GM12878 (cell line): ENCODE data around the gene GYPC. TPM values are rescaled to one million over a fixed set of nuclear protein-coding genes. Genes with fewer than 3 reads are reported as not detected.

Experiments used
- ATAC-seq: fragments of 200-7000 bp; cut with Tn5 transposase; 3 replicates; pipeline ENCODE4 v1.9.1; 2020; ENCODE audit warnings: mild to moderate bottlenecking, moderate library complexity
- BruUV-seq: library from RNA; stranded (reverse); fragments of 400-500 nt; replicated peaks from 2 replicates; lab custom pipeline; 2021; lab: Mats Ljungman, UMichigan
- CTCF ChIA-PET: fragments of 300-600 bp; sonication (Branson Sonifier 250); formaldehyde crosslinking; extraction: SDS; loops from one replicate; lab custom pipeline; 2021; ENCODE audit warnings: inconsistent platforms; lab: Yijun Ruan, JAX
- POLR2A ChIA-PET: fragments of 350-600 bp; formaldehyde crosslinking; extraction: SDS; loops from one replicate; lab custom pipeline; 2021; ENCODE audit warnings: inconsistent platforms; lab: Charles Lee
- RAD21 ChIA-PET: fragments of 300-600 bp; sonication (Branson Sonifier 250); formaldehyde crosslinking; loops from one replicate; lab custom pipeline; 2023; ENCODE audit warnings: antibody characterized with exemption; ENCODE audit not compliant: unreplicated experiment; lab: Charles Lee
- SMC1A ChIA-PET: fragments of 300-600 bp; sonication (Branson Sonifier 250); formaldehyde crosslinking; loops from one replicate; lab custom pipeline; 2023; ENCODE audit not compliant: unreplicated experiment, uncharacterized antibody; lab: Charles Lee
- DNase-seq: peaks from one replicate; pipeline ENCODE4 v3.0.0-alpha.2; 2011; ENCODE audit warnings: low read depth, low spot score
- FAIRE-seq: peaks from 3 replicates; lab custom pipeline; 2011; peaks lifted over from hg19 to GRCh38; lab: Jason Lieb, UNC
- H2AFZ ChIP-seq: 2 replicates; pipeline ENCODE4 v1.6.0; 2011; ENCODE audit warnings: low read depth, low read length, control low read depth; ENCODE audit not compliant: control insufficient read depth
- H3K27ac ChIP-seq: 2 replicates; pipeline ENCODE4 v1.5.1; 2011; ENCODE audit warnings: control low read depth; ENCODE audit not compliant: control insufficient read depth, insufficient read depth
- H3K27me3 ChIP-seq, 2 experiments: replicated peaks in 1 of 2; 2 replicates each; pipeline versions ENCODE4 v1.6.0 to v1.6.1; 2011; ENCODE audit warnings: low read length in 1 of 2; ENCODE audit not compliant: control insufficient read depth in 2 of 2, insufficient read depth in 2 of 2
- H3K36me3 ChIP-seq, 2 experiments: 2 replicates each; pipeline ENCODE4 v1.5.1; 2011; ENCODE audit warnings: low read length in 1 of 2; ENCODE audit not compliant: control insufficient read depth in 2 of 2, insufficient read depth in 2 of 2
- H3K4me1 ChIP-seq: 2 replicates; pipeline ENCODE4 v1.6.1; 2011; ENCODE audit warnings: mild to moderate bottlenecking, low read length, moderate library complexity, mixed read lengths; ENCODE audit not compliant: control insufficient read depth, insufficient read depth
- H3K4me2 ChIP-seq: 2 replicates; pipeline ENCODE4 v1.6.0; 2011; ENCODE audit warnings: control low read depth; ENCODE audit not compliant: control insufficient read depth, insufficient read depth
- H3K4me3 ChIP-seq: fragments of 200-600 bp; sonication (generic); 2 replicates; pipeline ENCODE4 v1.5.1; 2016
- H3K79me2 ChIP-seq: 2 replicates; pipeline ENCODE4 v1.6.0; 2011; ENCODE audit warnings: low read length; ENCODE audit not compliant: control insufficient read depth, insufficient read depth
- H3K9ac ChIP-seq: 2 replicates; pipeline ENCODE4 v1.8.0; 2011; ENCODE audit warnings: low read length, control low read depth, mixed read lengths; ENCODE audit not compliant: control insufficient read depth, insufficient read depth
- H3K9me3 ChIP-seq: replicated peaks from 3 replicates; pipeline ENCODE4 v1.5.1; 2011; ENCODE audit warnings: mild to moderate bottlenecking, low read length; ENCODE audit not compliant: control insufficient read depth, insufficient read depth
- H4K20me1 ChIP-seq: 2 replicates; pipeline ENCODE4 v1.6.0; 2011; ENCODE audit not compliant: control insufficient read depth, insufficient read depth
- BCL3 ChIP-seq: IDR thresholded peaks from 2 replicates; pipeline ENCODE4 v1.6.1; 2011; ENCODE audit warnings: borderline replicate concordance, low read depth, mild to moderate bottlenecking, moderate library complexity, low read length; ENCODE audit not compliant: insufficient read depth, poor library complexity, severe bottlenecking
- DPF2 ChIP-seq: fragments of 450-650 bp; IDR thresholded peaks from 2 replicates; pipeline ENCODE4 v1.6.1; 2017; ENCODE audit warnings: mild to moderate bottlenecking
- E4F1 ChIP-seq: fragments of 450-650 bp; IDR thresholded peaks from 2 replicates; pipeline ENCODE4 v1.6.1; 2018; ENCODE audit warnings: borderline replicate concordance, mild to moderate bottlenecking; ENCODE audit not compliant: partially characterized antibody
- GATAD2B ChIP-seq: fragments of 450-650 bp; conservative IDR thresholded peaks from 2 replicates; pipeline ENCODE4 v1.6.1; 2017; ENCODE audit warnings: low read depth, mild to moderate bottlenecking, moderate library complexity
- NR2C2 ChIP-seq: IDR thresholded peaks from 2 replicates; pipeline ENCODE4 v1.6.1; 2011; ENCODE audit warnings: borderline replicate concordance, low read depth; ENCODE audit not compliant: control insufficient read depth, insufficient read length
- PKNOX1 ChIP-seq: fragments of 450-650 bp; IDR thresholded peaks from 2 replicates; pipeline ENCODE4 v1.6.1; 2016; ENCODE audit warnings: mild to moderate bottlenecking
- POLR2AphosphoS5 ChIP-seq: IDR thresholded peaks from 2 replicates; pipeline ENCODE4 v1.6.1; 2011; ENCODE audit warnings: mild to moderate bottlenecking, low read length, inconsistent platforms
- SMARCA5 ChIP-seq: fragments of 450-650 bp; IDR thresholded peaks from 2 replicates; pipeline ENCODE4 v1.6.1; 2017; ENCODE audit warnings: mild to moderate bottlenecking
- SREBF1 ChIP-seq: IDR thresholded peaks from 2 replicates; pipeline ENCODE4 v1.6.1; 2012; ENCODE audit warnings: mild to moderate bottlenecking, low read length
- STAT3 ChIP-seq: IDR thresholded peaks from 2 replicates; pipeline ENCODE4 v1.6.1; 2011; ENCODE audit warnings: low read depth, low read length, improper control_type of control experiment
- ZBTB11 ChIP-seq: fragments of 450-650 bp; formaldehyde crosslinking; IDR thresholded peaks from 2 replicates; pipeline ENCODE4 v1.5.0; 2022; ENCODE audit warnings: mild to moderate bottlenecking, missing genetic modification characterization
- ZSCAN29 ChIP-seq: fragments of 450-650 bp; IDR thresholded peaks from 2 replicates; pipeline ENCODE4 v1.6.1; 2017; ENCODE audit warnings: mild to moderate bottlenecking, moderate library complexity
- WGBS: methylation state at CpG from one replicate; pipeline ENCODE4 v1.1.6; 2016; ENCODE audit warnings: low lambda C conversion rate; ENCODE audit not compliant: insufficient replicate concordance, insufficient coverage; ENCODE audit errors: missing lambda C conversion rate; 5-methylcytosine and 5-hydroxymethylcytosine counted together
- in situ Hi-C: fragments of 300-500 bp; cut with MboI; formaldehyde crosslinking; loops from 9 replicates; pipeline ENCODE4 v1.14.3; 2018; ENCODE audit warnings: mixed read lengths
- intact Hi-C: fragments of 100-400 bp; cut with micrococcal nuclease; formaldehyde crosslinking; loops from one replicate; pipeline ENCODE4 v1.14.2; 2022; ENCODE audit not compliant: unreplicated experiment
- polyA plus RNA-seq, 11 experiments: library from polyadenylated mRNA; depleted of rRNA in 4 of 11; unstranded in 6 of 11; stranded (reverse) in 5 of 11; fragments of >200 nt; fragmentation: Nextera tagmentation in 4 of 11; fragmentation: Illumina TruSeq in 1 of 11; extraction: Ambion mirVana in 4 of 11; extraction: Trizol in 1 of 11; gene quantifications; 1 replicate in 1 of 11; 2 replicates in 10 of 11; pipeline versions ENCODE4 v1.2.1 to v1.2.3, GENCODE V29; 2011 to 2016; ENCODE audit warnings: inconsistent platforms in 2 of 11, missing spikeins in 2 of 11, low read depth in 1 of 11
- total RNA-seq, 4 experiments: library from RNA; depleted of rRNA in 3 of 4; stranded (reverse); fragments of >200 nt in 3 of 4; fragmentation: Illumina TruSeq in 1 of 4; extraction: Trizol in 1 of 4; gene quantifications; 2 replicates each; pipeline versions ENCODE4 v1.2.1 to v1.2.3, GENCODE V29; 2013 to 2021

Gene GYPC
- total and polyA plus RNA-seq, 10 of the 15 experiments (the other 5 are each of a cell fraction or from before 2014, with no cell fraction given): 26.2 to 150 (median 81.4) TPM

- TF ChIP-seq ZSCAN29 (no peak), SREBF1 (no peak), GATAD2B (no peak), PKNOX1 (no peak), POLR2AphosphoS5 (no peak), SMARCA5 (no peak), E4F1 (no peak), DPF2 (no peak)
These were observed 22.5 kb downstream of the GYPC start (continued) for GRCh38 chr2:126678269-126679065.

- CTCF ChIA-PET: no interaction called here
- FAIRE-seq (no peak), DNase-seq (no peak), ATAC-seq (no peak)
- no peak overlapping the region for H2AFZ ChIP-seq
- no peaks in the 10 kb centered on the region for H3K4me1 ChIP-seq
- no peak for TF ChIP-seq ZBTB11 (CRISPR knock-in tag)
- no peak for TF ChIP-seq NR2C2
- TF ChIP-seq STAT3: no peak
- no peak for TF ChIP-seq BCL3
- H3K27me3 ChIP-seq: no peaks in the 10 kb centered on the region
- H3K4me2 ChIP-seq: no peak overlapping the region
- SMC1A ChIA-PET: no interaction called here
- H3K4me3 ChIP-seq: no peak overlapping the region
- H3K36me3 ChIP-seq: peaks cover 0 to 7% of the 10 kb centered on the region in 2 experiments; a peak in 2 of 4 replicates
- BruUV-seq: no TSS peak
- WGBS: 100% methylated on average over 9 of the region's 9 CpGs
- no peaks in the 10 kb centered on the region for H4K20me1 ChIP-seq
- peaks cover 5% of the 10 kb centered on the region; the same call in 1 of the 3 replicates for H3K9me3 ChIP-seq
- intact Hi-C loops: no loop called here
- RAD21 ChIA-PET: no interaction called here
- no peaks in the 10 kb centered on the region; the same call in 1 of the 2 replicates for H3K79me2 ChIP-seq
- in situ Hi-C loops: no loop called here
- no peak overlapping the region for H3K27ac ChIP-seq
- POLR2A ChIA-PET: no interaction called here
- H3K9ac ChIP-seq: no peak overlapping the region
These were observed 23.2 kb downstream of the GYPC start for GRCh38 chr2:126679094-126679713.
